HG02588 (cell line): ENCODE measurements around the gene GTF3C5.
"Not testable (repeated sequence)": the region's sequence is repeated elsewhere in the genome, so short reads cannot be mapped to it uniquely, and the experiment has no call there.

ENCODE experiments used
- ATAC-seq: cut with Tn5 transposase; IDR thresholded peaks from one replicate; pipeline ENCODE4 v1.9.1; 2021; ENCODE audit warnings: mild to moderate bottlenecking, moderate library complexity; ENCODE audit not compliant: unreplicated experiment

Gene GTF3C5

GRCh38 chr9:132995879-132996278 is 34.9 kb upstream of the GTF3C5 start:
- ATAC-seq = no peak

DNA sequence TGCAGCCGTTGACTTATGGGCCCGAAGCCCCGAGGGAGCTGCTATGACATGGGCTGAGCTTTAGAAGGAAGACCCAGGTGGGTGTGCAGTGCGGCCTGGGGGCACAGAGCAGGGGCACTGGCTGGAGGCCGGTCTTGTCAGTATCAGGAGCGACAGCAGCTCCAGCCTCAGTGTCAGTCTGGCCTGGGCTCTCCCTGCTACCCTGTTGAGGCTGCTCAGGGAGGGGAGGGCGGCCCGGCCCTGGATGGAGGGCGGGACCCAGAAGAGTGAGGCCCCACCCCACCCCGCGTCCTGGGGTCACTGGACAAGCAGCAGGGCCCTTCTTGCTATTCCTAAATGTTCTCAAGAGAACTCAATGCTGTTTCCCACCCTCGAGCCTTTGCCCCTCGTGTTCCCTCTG is 34.3 kb upstream of the GTF3C5 start:
- ATAC-seq = no peak

GRCh38 chr9:132997591-132997990 is 33.2 kb upstream of the GTF3C5 start:
- ATAC-seq = no peak

DNA sequence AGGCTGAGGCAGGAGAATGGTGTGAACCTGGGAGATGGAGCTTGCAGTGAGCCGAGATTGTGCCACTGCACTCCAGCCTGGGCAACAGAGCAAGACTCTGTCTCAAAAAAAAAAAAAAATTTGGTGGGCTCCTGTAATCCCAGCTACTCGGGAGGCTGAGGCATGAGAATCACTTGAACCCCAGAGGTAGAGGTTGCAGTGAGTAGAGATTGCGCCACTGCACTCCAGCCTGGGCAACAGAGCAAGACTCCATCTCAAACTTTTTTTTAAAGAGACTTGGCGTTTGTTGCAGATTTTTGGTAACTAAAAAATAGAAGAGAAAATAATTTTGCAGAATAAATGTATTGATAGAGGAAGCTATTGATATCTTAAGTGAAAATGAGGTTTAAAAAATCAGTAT is 32.6 kb upstream of the GTF3C5 start:
- ATAC-seq = not testable (repeated sequence)

DNA sequence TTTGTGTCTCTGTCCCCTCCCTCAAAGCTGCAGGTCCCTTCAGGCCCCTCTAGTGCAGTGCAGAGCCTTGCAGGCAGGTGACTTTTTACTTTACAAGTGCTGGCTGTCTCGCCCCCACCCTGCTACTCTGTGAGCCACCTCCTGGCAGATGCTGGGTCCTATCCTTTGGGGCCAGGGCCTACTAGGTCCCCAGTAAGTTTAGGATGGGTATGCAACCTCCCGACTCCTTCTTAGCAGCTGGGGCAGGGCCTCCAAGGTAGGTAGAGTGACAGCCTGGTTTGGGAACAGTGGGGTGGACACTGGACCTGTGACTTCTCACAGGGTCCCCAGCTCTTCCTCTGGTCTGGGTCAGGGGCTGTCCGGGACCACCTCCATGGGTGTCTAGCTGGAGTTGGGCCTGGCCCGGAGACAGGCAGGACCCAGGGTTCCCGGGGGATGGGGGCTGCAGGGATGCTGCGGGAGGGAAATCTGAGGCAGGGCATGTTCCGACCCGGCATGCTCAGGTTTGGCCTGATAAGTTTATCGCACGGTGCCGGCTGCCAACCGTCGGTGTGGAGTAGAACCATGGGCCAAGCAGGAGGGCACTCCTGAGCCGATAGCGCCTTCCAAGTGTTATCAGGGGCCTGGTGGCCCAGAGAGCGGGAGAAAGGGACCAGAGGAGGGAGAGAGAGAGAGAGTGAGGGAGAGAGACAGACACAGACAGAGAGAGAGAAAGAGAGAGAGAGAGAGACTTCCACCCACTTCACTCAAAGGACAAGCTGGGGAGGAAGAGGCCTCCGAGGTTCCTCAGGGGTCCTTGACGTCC is 31.8 kb upstream of the GTF3C5 start:
- no peak for ATAC-seq

GRCh38 chr9:133002147-133003070 is 28.4 kb upstream of the GTF3C5 start:
- no peak for ATAC-seq

GRCh38 chr9:133003071-133003461 is 27.7 kb upstream of the GTF3C5 start:
- ATAC-seq = no peak

- ATAC-seq = no peak
These were observed 27.1 kb upstream of the GTF3C5 start for GRCh38 chr9:133003671-133004090.

- ATAC-seq = no peak
These were observed 26.5 kb upstream of the GTF3C5 start for GRCh38 chr9:133004091-133004998.

DNA sequence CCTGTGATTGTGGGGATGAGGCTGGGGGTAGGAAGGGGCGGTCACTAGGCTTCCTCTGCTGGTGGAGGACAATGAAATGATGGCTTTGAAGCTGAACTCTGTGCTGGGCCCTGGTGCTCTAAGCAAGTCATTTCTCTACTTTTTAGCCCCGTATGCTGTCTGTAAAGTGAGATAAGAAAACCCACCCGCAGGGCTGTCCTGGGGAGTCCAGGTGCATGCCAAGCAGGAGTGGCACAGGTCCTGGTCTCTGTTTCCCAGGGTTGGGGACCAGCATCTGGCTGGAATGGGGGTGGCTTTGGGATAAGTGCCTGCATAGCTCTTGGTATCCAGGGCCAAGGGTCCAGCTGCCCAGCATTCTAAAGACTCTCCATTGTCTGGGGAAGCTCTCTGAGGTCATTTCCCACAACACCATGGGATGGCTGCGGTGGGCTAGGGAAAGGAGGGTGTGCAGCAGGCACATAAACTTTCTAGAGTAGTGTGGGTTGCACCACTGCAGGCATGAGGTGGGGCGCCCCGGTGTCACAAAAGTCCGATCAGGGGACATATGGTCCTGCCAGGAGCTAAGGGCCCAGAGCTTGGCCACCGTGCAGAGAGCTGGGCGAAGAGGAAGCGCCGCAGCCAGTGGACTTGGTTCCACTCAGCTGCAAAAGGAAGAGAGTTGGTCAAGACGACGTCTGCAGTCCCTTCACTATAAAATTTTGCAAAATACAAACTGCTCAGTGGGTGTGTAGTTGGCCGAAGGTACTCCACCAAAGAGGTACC is 25.6 kb upstream of the GTF3C5 start:
- ATAC-seq = no peak

GRCh38 chr9:133005957-133006356 is 24.8 kb upstream of the GTF3C5 start:
- no peak for ATAC-seq

DNA sequence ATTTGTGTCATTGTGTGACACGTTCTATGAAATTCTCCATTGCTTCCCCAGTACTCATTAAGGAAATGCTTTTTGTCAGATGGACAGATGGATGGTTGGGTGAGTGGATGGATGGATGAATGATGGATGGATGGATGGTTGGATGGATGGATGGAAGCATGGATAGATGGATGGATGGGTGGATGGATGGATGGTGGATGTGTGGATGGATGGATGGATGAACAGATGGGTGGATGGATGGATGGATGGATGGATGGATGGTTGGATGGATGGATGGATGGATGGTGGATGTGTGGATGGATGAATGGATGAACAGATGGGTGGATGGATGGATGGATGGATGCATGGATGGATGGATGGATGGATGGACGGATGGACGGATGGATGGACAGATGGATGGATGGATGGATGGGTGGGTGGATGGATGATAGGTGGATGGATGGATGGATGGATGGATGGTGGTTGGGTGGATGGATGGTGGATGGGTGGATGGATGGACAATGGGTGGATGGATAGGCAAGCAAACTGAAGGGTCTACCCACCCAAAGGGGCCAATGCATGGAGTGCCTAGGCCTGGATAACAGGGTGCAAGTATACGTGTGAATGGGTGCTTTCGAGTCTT is 24.0 kb upstream of the GTF3C5 start:
- ATAC-seq = no peak

DNA sequence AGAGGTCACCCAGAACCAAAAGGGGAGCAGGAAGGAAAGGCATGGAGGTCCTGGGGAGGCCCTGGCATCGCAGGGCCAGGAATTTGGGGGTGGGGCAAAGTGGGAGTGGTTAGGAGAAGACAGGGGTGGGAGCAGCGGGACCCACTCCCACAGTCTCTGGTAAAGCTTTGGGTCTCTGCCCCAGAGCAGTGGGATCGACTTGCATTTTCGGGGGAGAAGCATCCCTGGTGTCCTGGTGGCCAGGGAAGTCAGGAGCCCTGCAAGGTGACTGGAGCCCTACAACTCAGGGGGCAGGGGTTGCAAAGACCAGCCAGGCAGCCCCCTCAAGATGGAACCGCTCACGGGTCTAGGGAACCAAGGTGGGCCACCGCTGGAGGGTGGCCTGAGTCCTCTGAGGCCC is 22.4 kb upstream of the GTF3C5 start:
- ATAC-seq = no peak

DNA sequence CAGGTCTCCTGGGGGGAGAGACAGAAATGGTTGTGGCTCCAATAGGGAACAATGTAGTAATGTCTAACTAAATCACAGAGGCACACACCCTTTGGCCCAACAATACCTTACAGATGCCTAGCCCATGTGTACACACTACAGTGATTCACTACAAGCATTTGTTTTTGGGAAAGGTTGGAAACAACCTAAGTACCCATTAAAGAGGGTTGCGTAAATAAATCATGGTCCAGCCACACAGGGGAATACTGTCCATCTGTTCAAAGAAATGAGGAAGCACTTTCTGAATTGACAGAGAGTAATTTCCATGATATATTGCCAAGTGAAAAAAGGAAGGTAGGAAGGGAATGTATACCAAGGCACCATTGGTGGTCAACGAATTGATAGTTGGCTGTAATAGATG is 22.0 kb upstream of the GTF3C5 start:
- no peak for ATAC-seq

DNA sequence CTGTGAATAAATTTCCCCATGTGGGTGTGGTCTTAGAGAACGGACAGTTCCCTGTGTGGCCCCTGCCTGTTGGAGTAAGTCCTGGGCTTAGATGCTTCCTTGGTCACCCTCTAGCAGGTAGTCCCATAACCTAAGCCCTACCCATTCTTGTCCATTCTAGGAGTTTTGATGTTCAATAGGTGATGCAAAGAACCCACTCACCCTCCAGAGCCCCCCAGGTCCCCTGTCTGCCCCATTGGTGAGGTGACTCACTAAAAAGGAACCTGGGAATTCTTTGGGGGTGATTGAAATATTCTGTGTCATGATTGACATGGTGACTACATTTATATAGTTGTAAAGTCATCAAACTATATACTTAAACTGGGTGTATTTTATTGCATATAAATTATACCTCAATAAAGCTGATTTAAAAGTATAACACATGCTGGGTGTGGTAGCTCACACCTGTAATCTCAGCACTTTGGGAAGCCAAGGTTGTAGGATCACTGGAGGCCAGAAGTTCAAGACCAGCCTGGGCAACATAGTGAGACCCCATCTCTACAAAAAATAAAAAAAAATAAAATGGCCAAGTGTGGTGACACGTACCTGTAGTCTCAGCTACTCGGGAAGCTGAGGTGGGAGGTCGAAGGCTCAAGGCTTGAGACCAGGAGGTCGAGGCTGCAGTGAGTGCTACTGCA is 20.8 kb upstream of the GTF3C5 start:
- no peak for ATAC-seq

DNA sequence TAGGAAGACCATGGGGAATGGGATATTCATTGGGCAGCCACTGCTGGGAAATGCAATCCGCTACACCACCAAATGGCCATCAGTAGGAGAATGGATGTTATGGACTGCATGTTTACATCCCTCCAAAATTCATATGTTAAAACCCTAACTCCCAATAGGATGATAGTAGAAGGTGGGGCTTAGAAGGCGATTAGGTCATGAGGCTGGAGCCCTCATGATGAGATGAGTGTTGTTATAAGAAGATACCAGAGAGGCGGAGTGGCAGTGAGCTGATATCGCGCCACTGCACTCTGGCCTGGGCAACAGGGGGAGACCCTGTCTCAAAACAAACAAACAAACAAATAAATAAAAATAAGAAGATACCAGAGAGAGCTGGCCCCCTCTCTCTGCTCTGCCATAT is 16.1 kb upstream of the GTF3C5 start:
- no peak for ATAC-seq

DNA sequence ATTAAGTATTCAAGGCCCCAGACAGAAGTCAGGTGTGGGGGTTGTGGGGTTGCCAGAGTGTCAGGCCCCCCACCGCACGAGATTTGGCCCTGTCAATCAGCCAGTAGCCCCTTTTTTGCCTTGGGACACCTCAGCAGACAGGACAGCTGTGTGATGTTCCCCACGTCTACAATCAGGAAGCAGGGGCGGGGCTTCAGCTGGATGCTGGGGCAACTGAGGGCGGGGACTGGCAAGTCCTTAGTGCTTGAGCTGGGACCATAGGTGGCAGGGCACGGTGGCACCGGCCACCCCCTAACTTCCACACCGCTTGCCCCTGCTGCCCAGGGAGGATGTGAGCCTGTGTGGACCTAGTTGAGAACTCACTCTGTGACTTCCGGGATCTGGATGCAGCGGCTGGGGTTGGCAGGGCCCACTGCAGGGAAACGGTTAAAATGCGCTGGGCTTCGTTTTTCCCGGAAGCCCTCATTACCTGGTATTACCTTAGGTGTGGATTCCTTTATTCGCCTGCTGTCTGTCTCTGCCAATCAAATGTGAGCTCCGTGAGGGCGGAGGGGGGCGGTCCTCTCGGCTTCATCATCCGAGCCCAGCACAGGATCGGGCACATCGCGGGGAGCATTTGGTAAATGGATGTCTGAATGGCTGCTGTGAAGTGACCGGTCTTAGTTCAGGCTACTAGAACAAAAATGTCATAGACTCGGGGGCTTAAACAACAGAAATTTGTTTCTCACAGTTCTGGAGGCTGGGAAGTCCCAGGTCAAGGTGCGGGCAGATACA is 7.5 kb upstream of the GTF3C5 start:
- ATAC-seq = no peak

- ATAC-seq = no peak
These were observed 4.4 kb upstream of the GTF3C5 start for GRCh38 chr9:133026426-133026825.
